Tibial nerve (tissue), 4 donors: Measurements from ENCODE around the gene HOMER2. TPM values are rescaled to one million over a fixed set of nuclear protein-coding genes. Genes with fewer than 3 reads are reported as not detected.

ENCODE experiments used
- DNase-seq, 2 donors: peaks; one replicate each; pipeline ENCODE4 v3.0.0-alpha.2; 2019; ENCODE audit warnings: low spot score in 2 of 2
- H3K27ac ChIP-seq, 4 donors: fragments of 200-600 bp; sonication (generic) in 3 of 4; one replicate each; pipeline ENCODE4 v1.5.1; 2017 to 2019; ENCODE audit warnings: mild to moderate bottlenecking in 1 of 4
- H3K27me3 ChIP-seq, 2 donors: fragments of 200-600 bp; sonication (generic) in 1 of 2; one replicate each; pipeline versions ENCODE4 v1.5.1 to v1.6.0; 2017 to 2019
- H3K36me3 ChIP-seq, 3 donors: fragments of 200-600 bp; sonication (generic); one replicate each; pipeline ENCODE4 v1.5.1; 2018 to 2019
- H3K4me1 ChIP-seq, 4 donors: fragments of 200-600 bp; sonication (generic) in 3 of 4; one replicate each; pipeline ENCODE4 v1.5.1; 2017 to 2019
- H3K4me3 ChIP-seq, 4 donors: fragments of 200-600 bp; sonication (generic) in 3 of 4; one replicate each; pipeline ENCODE4 v1.5.1; 2017 to 2019; ENCODE audit warnings: mild to moderate bottlenecking in 1 of 4, moderate library complexity in 1 of 4
- H3K9me3 ChIP-seq, 4 donors: fragments of 200-600 bp; sonication (generic) in 3 of 4; one replicate each; pipeline ENCODE4 v1.5.1; 2017 to 2019
- EP300 ChIP-seq, 2 donors: sonication (generic); formaldehyde crosslinking; IDR thresholded peaks; one replicate each; pipeline ENCODE4 v1.6.1; 2017; ENCODE audit warnings: antibody characterized with exemption in 2 of 2, mild to moderate bottlenecking in 1 of 2
- POLR2A ChIP-seq, 2 donors: fragments of 450-650 bp; IDR thresholded peaks; one replicate each; pipeline ENCODE4 v1.6.1; 2017; ENCODE audit warnings: antibody characterized with exemption in 2 of 2, mild to moderate bottlenecking in 2 of 2, moderate library complexity in 2 of 2
- whole genome bisulfite sequencing, 2 donors: methylation state at CpG; one replicate each; pipeline ENCODE4 v1.1.5; 2018; 5-methylcytosine and 5-hydroxymethylcytosine counted together
- total RNA-seq, 4 donors: library from RNA; depleted of rRNA; stranded (reverse); fragments of >200 nt; gene quantifications; one replicate each; pipeline ENCODE4 v1.1.0, GENCODE V29; 2016
- TF ChIP-seq, protein P1 (sequence below), 5 experiments: fragments of 200-600 bp in 3 of 5; fragments of 450-650 bp in 2 of 5; sonication (generic) in 3 of 5; IDR thresholded peaks; one replicate each; pipeline ENCODE4 v1.5.1; 2016 to 2019; ENCODE audit warnings: antibody characterized with exemption in 5 of 5, mild to moderate bottlenecking in 3 of 5, moderate library complexity in 2 of 5

The HOMER2 gene
- total RNA-seq, 4 donors from 2014 or later, result 25.5 to 950 (median 39.0) TPM

DNA sequence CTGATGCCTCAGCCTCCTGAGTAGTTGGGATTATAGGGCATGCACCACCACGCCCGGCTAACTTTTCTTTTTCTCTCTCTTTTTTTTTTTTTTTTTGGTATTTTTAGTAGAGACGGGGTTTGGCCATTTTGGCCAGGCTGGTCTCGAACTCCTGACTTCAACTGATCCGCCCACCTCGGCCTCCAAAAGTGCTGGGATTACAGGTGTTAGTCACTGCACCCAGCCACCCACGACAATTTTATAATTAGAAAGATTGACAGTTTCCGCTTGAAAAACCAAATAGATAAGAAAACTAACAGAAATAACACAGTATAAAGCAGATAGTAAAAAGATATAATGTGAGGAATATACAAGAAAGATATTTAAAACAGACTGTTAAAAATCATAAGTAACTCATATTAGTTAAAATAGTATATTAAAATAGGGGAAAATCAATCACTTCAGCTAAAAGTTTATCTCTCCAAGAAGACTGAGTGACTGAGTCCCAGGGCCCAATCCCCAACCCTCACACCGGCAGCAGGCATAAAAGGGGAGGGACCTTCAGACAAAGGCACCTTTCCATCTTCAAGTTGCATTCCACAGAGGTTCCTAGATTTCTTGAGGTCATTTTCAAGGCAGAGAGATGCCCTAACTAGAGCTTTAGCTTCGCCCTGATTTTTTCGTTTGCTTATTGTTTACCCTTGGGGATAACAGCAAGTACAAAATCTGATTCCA is 144.4 kb downstream of the HOMER2 start:
- H3K27me3 ChIP-seq, result no peaks in the 10 kb centered on the region
- H3K4me1 ChIP-seq, result peaks cover 0 to 33% (median 16%) of the 10 kb centered on the region in 4 donors
- no peak for DNase-seq
- no peak overlapping the region for H3K4me3 ChIP-seq
- no peaks in the 10 kb centered on the region for H3K9me3 ChIP-seq
- peak overlapping the region in 1 of 4 donors; percentile 100 for H3K27ac ChIP-seq
- TF ChIP-seq, protein P1, sequence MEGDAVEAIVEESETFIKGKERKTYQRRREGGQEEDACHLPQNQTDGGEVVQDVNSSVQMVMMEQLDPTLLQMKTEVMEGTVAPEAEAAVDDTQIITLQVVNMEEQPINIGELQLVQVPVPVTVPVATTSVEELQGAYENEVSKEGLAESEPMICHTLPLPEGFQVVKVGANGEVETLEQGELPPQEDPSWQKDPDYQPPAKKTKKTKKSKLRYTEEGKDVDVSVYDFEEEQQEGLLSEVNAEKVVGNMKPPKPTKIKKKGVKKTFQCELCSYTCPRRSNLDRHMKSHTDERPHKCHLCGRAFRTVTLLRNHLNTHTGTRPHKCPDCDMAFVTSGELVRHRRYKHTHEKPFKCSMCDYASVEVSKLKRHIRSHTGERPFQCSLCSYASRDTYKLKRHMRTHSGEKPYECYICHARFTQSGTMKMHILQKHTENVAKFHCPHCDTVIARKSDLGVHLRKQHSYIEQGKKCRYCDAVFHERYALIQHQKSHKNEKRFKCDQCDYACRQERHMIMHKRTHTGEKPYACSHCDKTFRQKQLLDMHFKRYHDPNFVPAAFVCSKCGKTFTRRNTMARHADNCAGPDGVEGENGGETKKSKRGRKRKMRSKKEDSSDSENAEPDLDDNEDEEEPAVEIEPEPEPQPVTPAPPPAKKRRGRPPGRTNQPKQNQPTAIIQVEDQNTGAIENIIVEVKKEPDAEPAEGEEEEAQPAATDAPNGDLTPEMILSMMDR (IDR thresholded peaks at IDR 0.05), result no peak
- TF ChIP-seq EP300 (IDR thresholded peaks at IDR 0.05) (no peak), POLR2A (IDR thresholded peaks at IDR 0.05) (no peak)
- H3K36me3 ChIP-seq, result peaks cover 0 to 2% (median 0%) of the 10 kb centered on the region in 3 donors
- 87 to 91% methylated on average over 11 of the region's 11 CpGs for WGBS, 2 donors

DNA sequence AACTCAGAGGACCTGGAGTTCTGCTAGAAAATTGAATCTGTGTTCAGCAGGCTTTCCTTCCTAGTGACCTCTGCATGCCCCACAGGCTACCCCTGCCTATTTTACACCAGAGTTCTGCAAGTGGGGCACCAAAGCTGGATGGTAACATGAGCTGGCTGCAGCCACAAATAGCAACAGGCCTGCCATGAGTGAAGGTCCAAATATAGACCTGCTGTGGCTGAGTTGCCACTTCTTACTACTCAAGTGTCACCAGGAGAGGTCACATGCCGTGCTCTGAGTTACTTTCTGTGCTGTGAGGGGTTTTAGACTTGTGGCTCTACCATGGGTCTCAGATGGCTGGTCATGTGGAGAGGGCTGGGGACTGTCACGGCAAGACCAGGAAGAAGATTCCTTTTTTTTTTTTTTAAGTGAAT is 146.5 kb downstream of the HOMER2 start, which contains the start of gene FSD2:
Gene FSD2, minus strand, starts transcription at position 76 of the 413 bp plus-strand sequence. CDS start 18,679 bp downstream, outside the sequence.
- WGBS, 2 donors, result 48 to 52% methylated on average over 2 of the region's 2 CpGs
- H3K4me1 ChIP-seq, result peaks cover 0 to 12% (median 0%) of the 10 kb centered on the region in 4 donors

DNA sequence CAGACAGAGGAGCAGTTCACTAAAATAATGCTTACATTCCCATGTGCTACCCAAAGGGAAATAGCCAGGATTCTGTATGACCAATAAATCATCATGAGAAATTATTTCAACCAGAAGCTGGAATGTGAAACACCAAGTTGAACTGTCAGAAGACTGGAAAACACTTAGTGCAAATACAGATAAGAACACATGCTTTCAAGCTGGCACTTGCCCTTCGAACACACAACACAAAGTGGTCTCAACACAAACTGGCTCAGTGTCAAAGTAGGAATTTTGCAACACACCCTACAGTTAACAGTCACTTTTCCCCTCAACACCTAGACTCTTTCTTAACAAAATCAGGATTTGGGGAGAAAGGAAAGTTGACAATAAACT is 148.0 kb downstream of the HOMER2 start:
- WGBS, 2 donors, result 70 to 79% methylated on average over 1 of the region's 1 CpG
- DNase-seq, result no peak
- H3K27ac ChIP-seq, result no peak overlapping the region
- no peak overlapping the region for H3K4me3 ChIP-seq
- H3K9me3 ChIP-seq, result no peaks in the 10 kb centered on the region
- peaks cover 0 to 15% (median 0%) of the 10 kb centered on the region in 3 donors for H3K36me3 ChIP-seq
- H3K4me1 ChIP-seq, result peaks cover 0 to 9% (median 0%) of the 10 kb centered on the region in 4 donors
- TF ChIP-seq, protein P1 (IDR thresholded peaks at IDR 0.05), result no peak
- no peak for TF ChIP-seq POLR2A (IDR thresholded peaks at IDR 0.05)
- H3K27me3 ChIP-seq, result no peaks in the 10 kb centered on the region

More for the DNA sequence above, 146.5 kb downstream of the HOMER2 start, which contains the start of gene FSD2:
- TF ChIP-seq EP300 (IDR thresholded peaks at IDR 0.05), result no peak
- TF ChIP-seq POLR2A (IDR thresholded peaks at IDR 0.05), result no peak
- TF ChIP-seq, protein P1 (IDR thresholded peaks at IDR 0.05), result no peak
- H3K36me3 ChIP-seq, result peaks cover 0 to 15% (median 0%) of the 10 kb centered on the region in 3 donors
- no peaks in the 10 kb centered on the region for H3K27me3 ChIP-seq
- H3K27ac ChIP-seq, result no peak within 1 kb of the TSS
- no peak within 1 kb of the TSS for H3K4me3 ChIP-seq
- no peak for DNase-seq
- no peaks in the 10 kb centered on the region for H3K9me3 ChIP-seq

DNA sequence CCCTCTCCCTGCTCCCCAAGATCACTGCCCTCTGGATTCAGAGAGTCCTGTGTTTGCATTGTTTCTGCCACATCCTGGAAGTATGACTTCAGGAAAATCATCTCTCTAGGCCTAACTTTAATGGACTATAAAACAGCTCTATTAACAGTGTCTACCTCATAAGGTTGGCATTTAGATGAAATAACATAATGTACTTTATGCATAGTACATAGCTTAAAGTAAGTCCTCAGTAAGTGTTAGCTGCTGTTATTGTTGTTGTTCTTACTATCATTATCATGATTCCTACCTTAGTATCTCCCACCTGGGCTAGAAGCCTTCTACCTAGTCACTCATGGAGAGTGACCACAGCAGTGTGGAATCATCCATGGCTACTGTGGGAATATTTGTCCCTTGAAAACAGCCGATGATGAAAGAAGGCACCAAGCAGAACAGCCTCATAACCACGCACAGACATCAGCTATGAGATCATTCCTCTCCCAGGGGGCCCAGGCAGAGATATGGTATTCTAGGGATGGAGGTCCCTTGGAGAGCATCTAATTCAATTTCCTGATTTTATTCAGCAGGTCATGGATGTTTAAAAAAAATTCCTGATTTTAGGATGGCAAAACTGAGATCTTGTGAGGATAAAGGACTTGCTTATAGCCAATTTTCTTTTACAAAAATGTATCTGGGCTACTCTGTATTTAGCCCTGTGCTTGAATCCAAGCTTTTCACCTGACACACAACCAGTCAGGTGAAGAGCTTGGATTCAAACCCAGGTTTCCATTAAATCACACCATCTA is 148.5 kb downstream of the HOMER2 start:
- H3K9me3 ChIP-seq, result no peaks in the 10 kb centered on the region
- no peak for TF ChIP-seq EP300 (IDR thresholded peaks at IDR 0.05)
- TF ChIP-seq POLR2A (IDR thresholded peaks at IDR 0.05), result no peak
- TF ChIP-seq, protein P1 (IDR thresholded peaks at IDR 0.05), result no peak
- H3K4me3 ChIP-seq, result no peak overlapping the region
- H3K36me3 ChIP-seq, result peaks cover 0 to 15% (median 0%) of the 10 kb centered on the region in 3 donors
- H3K27ac ChIP-seq, result no peak overlapping the region
- DNase-seq, result no peak
- no peaks in the 10 kb centered on the region for H3K27me3 ChIP-seq
- H3K4me1 ChIP-seq, result peaks cover 0 to 7% (median 0%) of the 10 kb centered on the region in 4 donors
- WGBS, 2 donors, result 79 to 87% methylated on average over 2 of the region's 2 CpGs

DNA sequence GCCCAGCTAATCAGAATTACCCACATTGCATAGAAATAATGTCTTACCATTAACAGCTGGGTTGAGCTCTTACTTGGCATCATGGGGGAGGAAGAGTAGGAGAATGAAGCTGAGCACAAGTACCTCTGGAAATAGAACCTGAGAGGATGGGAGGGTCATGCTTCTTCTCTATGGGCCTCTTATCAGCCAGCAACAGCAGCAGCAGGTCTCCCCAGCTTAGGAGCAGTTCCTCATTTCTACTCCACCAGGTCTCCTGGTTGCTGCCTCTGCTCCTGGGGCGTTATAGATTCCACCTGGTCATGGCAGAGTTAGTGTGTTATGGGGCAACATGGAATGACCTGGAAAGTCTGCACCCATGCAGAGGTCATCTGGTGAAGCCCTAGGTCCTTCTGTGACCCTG is 150.0 kb downstream of the HOMER2 start:
- no peak for DNase-seq
- Histone ChIP-seq H3K4me1 (no peaks in the 10 kb centered on the region), H3K27ac (no peak overlapping the region), H3K4me3 (no peak overlapping the region), H3K36me3 (peaks cover 0 to 15% (median 0%) of the 10 kb centered on the region in 3 donors), H3K27me3 (no peaks in the 10 kb centered on the region), H3K9me3 (no peaks in the 10 kb centered on the region)
- TF ChIP-seq EP300 (IDR thresholded peaks at IDR 0.05) (no peak), POLR2A (IDR thresholded peaks at IDR 0.05) (no peak)
- TF ChIP-seq, protein P1 (IDR thresholded peaks at IDR 0.05), result no peak
- 50 to 73% methylated on average over 1 of the region's 1 CpG for WGBS, 2 donors
